GM19438 (cell line): ENCODE results near the gene YAE1.

Source experiments
- ATAC-seq: cut with Tn5 transposase; IDR thresholded peaks from one replicate; pipeline ENCODE4 v1.9.1; 2021; ENCODE audit warnings: low read depth; ENCODE audit not compliant: unreplicated experiment

Gene YAE1

DNA sequence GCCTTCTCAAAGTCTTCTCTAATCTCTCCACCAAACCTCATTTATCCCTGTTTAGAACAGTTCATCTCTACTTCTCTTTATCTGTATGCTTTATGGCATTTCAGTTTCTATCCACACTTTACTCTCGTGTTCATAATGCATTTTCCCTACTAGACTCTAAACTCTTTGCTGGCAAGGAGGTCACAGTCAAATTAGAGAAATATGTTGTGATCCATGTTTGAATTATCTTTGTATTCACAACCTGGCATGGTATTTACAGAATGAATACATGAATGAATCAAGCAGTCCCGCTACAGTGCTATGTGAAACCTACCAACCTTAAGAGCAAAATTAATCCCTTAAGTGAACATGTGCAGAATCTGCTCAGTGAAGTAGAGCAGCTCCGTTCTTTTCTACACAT, 12.8 kb upstream of the YAE1 start:
- ATAC-seq = no peak

DNA sequence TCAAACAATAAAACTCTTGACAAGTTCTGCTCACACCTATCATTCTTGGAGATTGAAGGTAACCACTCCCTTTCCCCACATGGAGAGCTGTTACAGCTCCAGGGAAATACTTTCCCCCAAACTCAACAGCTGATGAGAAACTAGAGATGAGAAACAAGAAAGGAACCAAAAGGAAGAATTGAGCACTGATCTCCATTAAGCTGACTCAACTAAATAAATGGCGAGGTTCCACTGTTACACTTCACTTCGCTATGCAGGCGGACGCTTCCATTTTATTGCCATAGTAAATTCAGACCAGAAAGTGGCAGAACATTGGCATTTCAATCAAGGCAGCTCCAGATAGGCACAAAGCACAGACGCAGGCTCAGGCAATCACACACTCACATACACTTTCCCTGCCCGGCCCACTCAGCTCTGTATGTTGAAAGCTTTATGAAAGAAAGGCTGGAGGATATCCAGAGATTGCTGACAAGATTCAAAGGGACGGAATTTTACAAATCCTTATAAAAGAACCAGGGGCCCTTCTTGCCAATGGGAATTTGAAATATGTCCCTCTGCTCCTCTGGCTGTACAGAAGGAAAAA, 11.5 kb upstream of the YAE1 start:
- no peak for ATAC-seq

DNA sequence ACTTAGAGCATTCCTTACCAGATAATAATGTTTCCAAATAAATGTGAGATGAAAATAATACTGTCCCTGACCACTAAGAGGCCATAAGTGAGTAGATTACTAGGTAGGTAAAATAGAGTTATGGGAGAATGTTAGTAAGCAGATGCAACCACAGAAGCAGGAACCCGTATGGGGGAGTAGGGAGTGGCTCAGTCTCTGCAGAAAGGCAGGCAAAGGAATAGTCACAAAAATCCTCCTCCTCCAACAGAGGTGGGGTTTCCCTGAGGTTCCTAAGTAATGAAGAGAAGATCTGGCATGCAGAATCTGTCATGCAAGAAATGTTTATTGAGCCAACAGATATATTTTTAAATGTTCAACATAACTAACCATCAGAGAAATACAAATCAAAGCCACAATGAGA, 9.0 kb upstream of the YAE1 start:
- no peak for ATAC-seq

DNA sequence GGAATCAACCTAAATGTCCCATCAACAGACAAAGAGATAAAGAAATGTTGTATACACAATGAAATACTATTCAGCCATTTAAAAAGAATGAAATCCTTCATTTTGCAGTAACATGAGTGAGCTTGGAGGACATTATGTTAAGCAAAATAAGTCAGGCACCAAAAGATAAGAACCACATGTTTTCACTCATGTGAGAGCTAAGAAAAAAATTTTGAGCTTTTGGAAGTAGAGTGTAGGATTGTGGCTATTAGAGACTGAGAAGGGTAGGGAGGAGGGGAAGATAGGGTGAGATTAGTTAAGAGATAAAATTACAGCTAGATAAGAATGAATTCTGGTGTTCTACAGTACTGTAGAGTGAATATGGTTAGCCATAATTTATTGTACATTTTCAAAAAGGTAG, 8.3 kb upstream of the YAE1 start:
- ATAC-seq = no peak

DNA sequence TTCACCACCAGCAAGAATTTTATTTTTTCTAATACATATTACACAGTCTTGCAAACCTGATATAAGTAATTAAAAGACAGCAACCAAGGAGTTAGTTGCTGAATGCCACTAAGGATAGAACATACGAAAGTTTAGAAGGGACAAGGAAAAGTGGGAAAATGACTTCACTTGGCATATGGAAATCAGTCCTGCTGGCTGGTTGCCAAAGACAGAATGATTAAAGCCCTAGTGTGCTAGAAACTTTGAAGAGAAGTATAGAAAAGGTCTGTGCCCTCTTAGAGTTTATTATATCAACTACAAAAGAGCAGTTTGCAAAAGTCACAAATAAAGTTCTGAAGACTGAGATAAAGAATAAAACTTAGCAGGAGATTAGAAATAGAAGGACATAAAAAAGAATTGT, 5.8 kb upstream of the YAE1 start:
- no peak for ATAC-seq

DNA sequence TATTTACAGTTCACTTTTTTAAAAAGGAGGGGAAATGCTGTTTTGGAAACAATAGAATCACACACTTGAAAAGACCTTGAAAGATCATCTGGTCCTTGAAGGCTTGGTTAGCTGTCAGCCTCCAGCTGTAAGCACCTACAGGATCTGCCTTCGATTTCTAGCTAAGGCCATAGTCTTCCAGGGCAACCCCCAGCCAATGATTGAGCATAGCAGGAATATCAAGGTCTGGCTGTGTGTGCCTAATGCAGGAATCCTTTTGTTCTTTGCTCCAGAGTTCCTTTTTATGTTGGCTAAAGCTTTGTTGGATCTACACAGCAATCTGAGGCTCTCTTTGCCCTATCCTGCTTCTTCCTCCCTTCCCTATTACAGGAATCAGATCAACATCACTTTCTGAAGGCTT, 5.2 kb upstream of the YAE1 start:
- ATAC-seq = no peak

DNA sequence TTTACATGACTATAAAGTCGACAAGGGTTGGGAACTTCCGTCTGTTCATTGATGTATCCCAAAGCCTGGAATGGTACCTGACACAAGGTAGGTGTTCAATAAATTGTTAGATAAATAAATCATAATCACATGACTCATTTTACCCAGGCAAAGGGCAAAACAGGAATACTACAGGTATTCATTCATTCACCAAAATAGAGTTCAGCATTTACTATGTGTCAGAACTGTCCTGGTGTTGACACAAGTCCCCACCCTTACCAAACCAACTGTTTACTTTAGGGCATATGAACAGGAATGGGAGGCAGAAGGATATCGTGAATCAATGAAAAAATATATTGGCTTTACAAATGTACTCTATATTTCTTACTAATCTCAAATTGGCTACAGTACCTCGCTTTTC, 666 bp upstream of the YAE1 start:
- ATAC-seq = no peak

DNA sequence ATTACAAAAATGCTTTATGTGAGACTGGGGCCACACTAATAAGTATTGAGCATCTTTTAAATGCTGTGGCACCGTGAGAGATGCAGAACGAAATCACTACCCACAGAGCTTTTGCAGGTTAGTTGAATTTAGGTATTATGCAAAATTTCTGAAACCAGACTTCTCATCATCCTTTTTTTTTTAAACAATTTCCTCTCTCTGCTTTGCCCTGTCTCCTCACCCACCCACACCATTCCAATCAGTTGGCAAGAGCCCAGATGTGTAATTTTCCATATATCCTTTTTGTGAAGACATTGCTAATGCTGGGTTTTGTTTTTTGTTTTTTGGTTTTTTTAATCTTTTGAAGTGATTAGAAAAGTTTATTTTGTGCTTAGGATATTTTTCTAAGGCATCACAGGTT, 1.1 kb downstream of the YAE1 start:
- ATAC-seq = no peak

DNA sequence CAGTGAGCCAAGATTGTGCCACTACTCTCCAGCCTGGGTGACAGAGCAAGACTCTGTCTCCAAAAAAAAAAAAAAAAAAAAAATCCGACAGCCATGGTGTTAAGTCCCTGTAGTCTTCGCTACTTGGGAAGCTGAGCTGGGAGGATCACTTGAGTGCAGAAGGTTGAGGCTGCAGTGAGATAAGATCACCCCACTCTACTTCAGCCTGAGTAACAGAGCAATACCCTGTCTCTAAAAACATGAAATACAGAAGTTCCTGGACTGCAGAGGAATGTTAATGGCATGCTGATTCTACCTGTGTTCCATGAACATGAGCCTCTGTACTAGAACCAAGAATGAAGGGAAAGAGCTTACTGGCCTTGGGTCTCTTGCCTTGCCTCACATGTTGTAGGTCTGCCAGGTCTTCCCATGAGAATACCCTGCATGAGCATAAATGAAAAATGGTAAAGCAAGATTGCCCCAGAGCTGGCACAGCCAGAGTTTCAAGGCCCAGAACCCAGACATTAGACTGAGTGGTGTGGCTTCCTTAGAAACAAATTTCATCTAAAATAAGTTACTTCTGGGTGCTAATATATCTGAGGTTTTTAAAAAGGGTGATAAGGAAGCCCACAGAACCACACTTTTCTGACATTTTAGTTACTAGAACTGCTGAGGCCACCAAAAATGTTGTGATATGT, 8.6 kb downstream of the YAE1 start:
- no peak for ATAC-seq

DNA sequence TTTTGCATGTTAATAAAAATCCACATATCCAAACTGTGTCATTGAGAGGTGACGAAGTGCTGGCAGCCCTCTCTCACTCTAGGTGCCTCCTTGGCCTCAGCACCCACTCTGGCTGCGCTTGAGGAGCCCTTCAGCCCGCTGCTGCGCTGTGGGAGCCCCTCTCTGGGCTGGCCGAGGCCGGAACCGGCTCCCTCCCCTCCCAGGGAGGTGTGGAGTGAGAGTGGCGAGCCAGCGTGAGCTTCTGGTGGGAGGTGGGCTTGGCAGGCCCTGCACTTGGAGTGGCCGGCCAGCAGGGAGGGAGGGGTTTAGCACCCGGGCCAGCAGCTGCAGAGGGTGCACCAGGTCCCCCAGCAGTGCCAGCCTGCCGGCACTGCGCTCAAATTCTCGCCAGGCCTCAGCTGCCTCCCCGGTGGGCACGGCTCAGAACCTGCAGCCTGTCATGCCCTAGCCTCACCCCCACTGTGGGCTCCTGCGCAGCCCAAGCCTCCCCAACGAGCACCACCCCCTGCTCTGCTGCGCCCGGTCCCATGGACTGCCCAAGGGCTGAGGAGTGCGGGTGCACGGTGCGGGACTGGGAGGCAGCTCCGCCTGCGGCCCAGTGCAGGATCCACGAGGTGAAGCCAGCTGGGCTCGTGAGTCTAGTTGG, 11.1 kb downstream of the YAE1 start:
- no peak for ATAC-seq

DNA sequence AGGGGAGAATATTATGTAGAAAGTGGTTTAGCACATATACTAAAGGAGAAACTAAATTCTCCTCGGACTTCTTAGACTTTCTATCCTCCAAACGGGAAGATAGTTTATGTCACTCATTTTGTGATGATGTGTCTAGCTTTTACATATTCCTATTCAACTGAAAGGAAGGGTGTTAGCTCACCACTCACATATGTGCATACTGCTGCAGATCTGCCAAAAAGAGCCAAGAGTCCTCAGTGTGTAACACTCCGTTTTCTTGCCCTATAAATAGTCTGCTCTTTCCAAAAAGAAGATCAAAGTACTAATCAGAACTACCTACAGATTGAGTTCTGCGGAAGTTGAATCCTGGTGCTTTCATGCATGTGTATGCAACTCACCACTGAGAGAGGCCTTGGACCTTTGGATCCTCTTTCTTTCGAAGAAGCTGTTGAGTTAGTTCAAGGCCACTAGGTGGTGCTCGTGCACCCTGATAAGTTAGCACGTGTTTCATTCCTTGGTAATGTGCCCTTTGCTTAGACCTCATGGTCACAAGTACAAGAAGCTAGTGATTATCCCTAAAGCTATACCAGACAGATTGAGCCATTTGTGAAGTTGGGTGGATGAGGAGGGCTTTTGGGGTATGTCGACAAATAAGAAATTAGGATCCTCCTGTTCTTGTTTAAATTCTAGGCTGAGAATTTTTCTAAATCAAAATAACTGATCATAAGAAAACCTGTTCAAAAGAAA, 14.1 kb downstream of the YAE1 start:
- peak; percentile 97 for ATAC-seq

DNA sequence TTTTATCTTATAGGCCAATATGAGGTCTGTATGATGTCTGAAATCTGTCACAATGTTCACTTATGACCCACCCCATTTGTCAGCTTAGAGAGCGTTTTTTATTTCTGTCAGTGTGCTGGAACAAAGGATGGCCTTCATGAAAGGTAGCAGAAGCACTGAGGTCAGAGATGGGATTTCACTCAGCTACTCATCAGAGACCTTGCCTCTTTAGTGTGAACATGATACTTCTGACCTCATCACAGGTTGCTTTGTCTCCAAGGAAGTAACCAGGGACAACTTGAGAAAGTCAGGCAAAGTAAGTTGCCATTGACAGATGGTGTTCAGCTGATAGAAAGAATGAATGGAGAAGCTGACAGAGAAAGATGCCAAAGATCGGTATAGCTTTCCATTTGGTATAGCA, 16.3 kb downstream of the YAE1 start:
- no peak for ATAC-seq

DNA sequence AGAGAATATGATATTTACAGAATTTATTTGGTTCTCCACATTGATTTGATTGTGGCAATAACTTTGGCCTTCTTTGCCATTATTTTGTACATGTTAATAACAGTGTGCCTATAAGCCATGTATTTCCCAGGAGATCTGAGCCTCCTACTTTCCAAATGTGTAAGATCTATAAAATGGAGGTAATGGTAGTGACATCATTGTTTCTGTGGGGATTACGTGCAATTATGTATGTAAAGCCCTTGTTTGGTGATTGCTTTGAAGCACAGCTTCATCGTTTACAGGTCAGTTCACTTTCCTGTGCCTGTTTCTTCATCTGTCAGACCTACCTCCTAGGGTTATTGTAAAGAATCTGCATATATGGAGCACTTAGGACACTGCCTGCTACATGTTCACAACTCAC, 17.3 kb downstream of the YAE1 start:
- no peak for ATAC-seq

DNA sequence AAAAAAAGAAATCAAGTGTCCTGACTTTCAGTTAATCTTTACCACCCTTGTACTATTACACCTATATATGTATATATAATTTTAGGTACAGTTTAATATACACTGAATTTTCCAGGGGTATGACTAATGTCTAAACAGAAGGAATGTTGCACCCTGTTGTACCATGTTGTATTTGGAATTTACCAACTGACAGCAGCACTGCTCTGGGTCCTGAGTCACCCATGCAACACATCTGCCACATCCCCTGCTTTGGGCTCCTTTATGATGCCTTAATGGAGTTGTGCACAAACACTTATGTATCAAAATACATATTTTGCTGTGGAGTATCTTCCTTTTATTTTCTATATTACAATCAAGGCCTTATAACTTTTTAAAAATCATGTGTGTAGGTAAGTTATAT, 21.2 kb downstream of the YAE1 start:
- no peak for ATAC-seq

DNA sequence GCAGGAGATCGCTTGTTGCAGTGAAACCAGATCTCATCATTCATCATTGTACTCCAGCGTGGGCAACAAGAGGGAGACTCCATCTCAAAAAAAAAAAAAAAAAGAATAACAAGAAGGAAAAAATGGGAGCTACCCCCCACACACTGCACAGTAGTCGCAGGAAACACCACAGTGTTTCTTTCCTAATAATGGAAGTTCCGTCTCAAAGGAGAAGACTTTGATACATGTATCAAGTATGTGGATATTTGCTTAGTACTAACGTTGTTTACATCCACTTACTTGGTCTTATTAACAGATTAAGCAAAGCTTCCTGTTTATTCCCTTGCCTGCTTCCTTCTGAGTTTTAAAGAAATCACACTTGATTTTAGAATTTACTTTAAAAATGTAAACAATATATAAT, 22.2 kb downstream of the YAE1 start:
- ATAC-seq = no peak

DNA sequence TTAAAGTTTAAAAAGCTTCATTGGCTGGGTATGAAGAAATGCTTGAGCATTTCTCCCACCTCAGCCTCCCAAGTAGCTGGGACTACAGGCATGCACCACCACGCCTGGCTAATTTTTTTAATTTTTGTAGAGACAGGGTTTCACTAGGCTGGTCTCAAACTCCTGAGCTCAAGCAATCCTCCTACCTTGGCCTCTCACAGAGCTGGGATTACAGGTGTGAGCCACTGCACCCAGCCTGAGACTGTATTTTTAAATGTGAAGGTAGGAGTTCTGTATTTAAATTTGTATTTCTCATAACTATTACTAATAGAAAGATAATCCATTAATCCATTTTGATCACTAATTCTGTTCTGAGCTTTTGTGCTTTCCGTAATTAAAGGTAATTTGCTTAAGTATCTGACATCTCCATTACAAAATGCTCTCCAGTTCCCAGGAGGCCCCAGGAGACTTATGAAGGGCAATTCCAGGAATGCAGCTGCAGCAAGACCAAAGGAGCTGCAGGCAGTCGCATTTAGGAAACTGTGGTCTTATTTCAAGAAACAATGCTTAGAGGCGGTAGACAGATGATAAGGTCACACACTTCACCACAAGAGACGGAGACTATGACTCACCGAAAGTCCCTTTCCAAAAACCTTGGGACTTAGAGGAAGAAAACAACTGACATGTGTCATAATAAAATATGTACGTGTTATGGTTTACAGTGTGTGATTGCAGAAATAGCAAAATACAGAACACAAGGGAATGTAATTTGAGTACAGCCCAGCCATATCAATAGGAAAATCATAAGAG, 23.3 kb downstream of the YAE1 start:
- ATAC-seq = peak; percentile 94

DNA sequence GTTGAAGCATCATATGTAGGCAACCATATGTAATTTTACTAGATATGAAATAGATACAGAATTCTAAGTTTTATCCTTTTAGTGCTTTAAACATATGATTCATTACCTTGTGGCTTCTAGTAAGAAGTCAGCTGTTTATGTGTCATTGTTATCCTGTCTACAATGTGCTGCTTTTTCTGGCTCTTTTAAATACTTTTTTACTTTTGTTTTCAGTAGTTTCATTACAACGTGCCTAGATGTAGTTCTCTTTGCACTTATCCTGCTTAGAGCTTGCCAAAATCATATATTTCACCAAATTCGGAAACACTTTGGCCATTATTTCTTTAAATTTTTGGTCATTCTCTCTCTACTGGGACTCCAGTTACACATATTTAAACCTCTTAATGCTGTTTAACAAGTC, 26.4 kb downstream of the YAE1 start:
- no peak for ATAC-seq

DNA sequence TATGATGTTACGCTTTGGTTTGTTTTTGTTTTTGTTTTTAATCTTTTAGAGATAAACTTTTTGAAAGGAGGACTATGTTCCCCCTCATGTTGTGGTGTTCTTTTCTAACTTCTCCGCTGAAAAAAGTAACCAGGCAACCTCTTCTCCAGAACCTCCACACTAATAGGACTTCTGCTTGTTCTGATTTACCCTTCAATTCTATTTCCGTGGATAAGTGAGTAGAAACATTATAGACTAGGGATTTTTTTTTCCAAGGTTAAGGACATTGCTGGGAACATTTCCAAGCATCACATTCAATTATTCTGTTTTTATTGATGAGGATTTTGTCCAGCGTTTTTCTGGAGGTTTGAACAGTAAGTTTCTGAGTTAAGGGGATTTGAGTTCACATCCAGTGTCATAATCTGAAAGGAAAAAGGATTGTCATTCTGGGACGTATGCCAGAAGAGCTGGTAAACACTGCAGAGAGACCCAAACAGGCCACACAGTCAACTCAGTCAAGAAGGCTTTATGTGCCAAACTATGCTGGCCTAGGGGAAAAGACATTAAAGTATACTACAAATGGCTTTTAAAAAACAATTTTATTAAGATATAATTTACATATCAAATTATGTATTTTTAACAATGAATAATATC, 28.9 kb downstream of the YAE1 start:
- ATAC-seq = no peak

DNA sequence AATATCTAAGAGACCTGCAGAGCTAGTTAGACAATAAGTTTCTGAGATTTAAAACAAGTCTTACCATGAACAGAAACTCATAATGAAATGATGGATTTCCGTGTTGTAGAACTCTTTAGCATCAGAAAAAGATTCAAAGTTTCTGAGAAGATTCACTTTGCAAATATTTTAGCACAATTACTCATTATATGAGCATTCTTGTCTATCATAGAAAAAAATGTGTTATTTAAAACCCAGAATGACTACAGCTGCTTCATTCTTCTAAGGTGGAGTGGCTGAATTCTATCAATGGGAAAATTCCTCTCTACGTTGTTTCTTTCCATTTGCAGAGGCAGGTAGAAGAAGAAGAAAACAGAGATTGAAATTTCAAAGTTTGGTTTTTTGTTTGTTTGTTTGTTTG, 36.1 kb downstream of the YAE1 start:
- no peak for ATAC-seq

DNA sequence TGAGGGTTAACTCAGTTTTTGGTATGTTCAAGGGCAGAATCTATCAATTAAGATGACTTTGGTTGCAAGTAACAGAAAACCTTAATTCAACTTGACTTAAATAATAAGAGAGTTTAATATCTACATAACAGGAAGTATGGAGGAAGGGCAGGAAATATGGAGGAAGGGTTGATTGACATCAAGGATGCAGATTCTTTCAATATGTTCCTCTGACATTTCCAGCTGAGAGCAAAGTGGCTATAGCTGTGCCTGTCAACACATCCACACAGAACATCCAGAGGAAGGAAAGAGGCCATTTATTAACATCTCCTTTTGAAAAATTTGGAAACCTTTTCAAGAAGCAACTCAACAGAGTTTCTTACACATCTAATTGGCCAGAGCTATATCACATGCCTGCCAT, 37.7 kb downstream of the YAE1 start:
- ATAC-seq = no peak
